ENCODE results near the gene TTC39B.

Gene TTC39B

GRCh38 chr9:15121630-15122029 lies 185.4 kb downstream of the TTC39B start:
- no peak for DNase-seq

- DNase-seq, result no peak
These were observed 190.9 kb downstream of the TTC39B start for GRCh38 chr9:15116130-15116580.

GRCh38 chr9:15115702-15116101 lies 191.3 kb downstream of the TTC39B start:
- no peak for DNase-seq

- no peak for DNase-seq
These were observed 192.0 kb downstream of the TTC39B start for GRCh38 chr9:15115041-15115440.

All from T1000 (cell line).